GM21619 (cell line): ENCODE data around the gene AKIRIN1.
"Not testable (repeated sequence)": the region's sequence is repeated elsewhere in the genome, so short reads cannot be mapped to it uniquely, and the experiment has no call there.

Experiments
- ATAC-seq: cut with Tn5 transposase; IDR thresholded peaks from one replicate; pipeline ENCODE4 v1.9.1; 2021; ENCODE audit not compliant: unreplicated experiment

The AKIRIN1 gene, protein sequence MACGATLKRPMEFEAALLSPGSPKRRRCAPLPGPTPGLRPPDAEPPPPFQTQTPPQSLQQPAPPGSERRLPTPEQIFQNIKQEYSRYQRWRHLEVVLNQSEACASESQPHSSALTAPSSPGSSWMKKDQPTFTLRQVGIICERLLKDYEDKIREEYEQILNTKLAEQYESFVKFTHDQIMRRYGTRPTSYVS

DNA sequence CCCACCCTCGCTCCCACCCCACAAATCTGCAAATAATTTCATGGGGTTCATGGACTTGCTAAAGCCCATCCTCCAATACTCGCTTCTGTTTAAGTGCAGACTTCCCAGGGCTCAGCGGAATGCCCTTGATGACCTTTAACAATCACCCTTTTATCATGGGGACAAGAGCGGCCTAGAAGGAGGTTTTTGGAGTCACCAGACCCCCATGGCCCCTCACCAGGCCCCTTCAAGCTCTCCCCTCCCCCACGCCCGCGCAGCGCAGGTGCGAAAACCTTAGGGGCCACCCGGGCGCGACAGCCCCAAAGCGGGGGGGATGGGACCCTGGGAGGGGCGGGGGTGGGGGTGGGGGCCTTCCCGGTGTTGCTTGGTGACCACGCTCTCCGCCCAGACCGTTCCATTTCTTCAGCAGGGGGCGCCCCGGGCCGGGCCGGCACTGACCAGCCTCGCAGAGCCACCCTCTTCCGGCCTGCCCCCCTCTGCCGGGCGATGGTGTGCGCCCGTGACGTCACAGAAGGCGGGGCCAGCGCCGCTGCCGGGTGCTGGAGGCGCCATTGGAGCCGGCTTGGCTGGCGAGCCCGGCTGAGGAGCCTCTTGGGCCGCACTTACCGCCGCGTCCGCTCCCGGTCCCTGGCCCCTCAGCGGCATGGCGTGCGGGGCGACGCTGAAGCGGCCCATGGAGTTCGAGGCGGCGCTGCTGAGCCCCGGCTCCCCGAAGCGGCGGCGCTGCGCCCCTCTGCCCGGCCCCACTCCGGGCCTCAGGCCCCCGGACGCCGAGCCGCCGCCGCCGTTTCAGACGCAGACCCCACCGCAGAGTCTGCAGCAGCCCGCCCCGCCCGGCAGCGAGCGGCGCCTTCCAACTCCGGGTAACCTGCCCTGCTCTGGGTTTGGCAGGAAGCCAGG is at the start of gene AKIRIN1:
AKIRIN1 (plus strand) TSS at position 539 of the 900 bp plus-strand sequence; CDS start at position 644, 105 bp downstream.
- peak; percentile 92 for ATAC-seq

GRCh38 chr1:38941527-38942019 is 49.5 kb upstream of the AKIRIN1 start, which contains the start of gene RHBDL2:
Gene RHBDL2 (minus strand): TSS chr1:38941830. CDS start chr1:38919212, 22,618 bp downstream.
- ATAC-seq = no peak

- ATAC-seq = no peak
These were observed 48.2 kb upstream of the AKIRIN1 start for GRCh38 chr1:38942664-38943428.

DNA sequence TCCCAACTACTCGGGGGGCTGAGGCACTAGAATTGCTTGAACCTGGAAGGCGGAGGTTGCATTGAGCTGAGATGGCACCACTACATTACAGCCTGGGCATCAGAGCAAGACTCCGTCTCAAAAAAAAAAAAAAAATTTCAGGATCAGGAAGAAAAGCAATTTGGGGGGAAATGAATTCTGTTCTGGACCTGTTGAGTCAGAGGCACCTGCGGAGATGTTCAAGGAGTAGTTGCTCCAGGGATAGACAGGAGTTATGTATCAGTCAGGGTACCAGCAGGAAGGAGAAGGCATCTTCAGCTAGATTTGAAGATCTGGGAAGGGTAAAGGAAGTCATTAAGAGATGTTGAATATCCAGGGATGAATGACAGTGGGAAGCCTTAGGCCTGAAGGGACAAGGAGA is 46.5 kb upstream of the AKIRIN1 start:
- ATAC-seq = no peak

GRCh38 chr1:38950553-38950952 is 40.5 kb upstream of the AKIRIN1 start:
- ATAC-seq = no peak

- no peak for ATAC-seq
These were observed 37.6 kb upstream of the AKIRIN1 start for GRCh38 chr1:38953433-38953860.

- no peak for ATAC-seq
These were observed 32.1 kb upstream of the AKIRIN1 start for GRCh38 chr1:38958967-38959366.

DNA sequence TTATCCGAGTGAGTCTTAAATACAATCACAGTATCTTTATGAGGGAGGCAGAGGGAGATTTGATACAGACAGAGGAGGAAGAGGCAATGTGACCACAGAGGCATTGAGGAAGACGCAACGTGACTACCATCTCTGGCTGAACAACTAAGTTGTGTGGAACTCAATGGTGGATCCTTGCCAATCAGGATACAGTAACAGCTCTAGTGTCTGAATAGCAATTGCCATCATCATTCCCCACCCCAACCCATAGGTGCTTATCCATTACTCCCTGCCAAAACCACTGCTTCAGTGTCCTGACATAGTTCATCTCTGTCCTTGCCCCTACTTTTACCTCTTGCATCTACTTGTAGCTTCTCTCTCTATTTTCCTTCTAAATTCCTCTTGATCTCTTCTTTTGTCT is 29.0 kb upstream of the AKIRIN1 start:
- ATAC-seq = no peak

GRCh38 chr1:38962560-38962959 is 28.5 kb upstream of the AKIRIN1 start:
- ATAC-seq = no peak

DNA sequence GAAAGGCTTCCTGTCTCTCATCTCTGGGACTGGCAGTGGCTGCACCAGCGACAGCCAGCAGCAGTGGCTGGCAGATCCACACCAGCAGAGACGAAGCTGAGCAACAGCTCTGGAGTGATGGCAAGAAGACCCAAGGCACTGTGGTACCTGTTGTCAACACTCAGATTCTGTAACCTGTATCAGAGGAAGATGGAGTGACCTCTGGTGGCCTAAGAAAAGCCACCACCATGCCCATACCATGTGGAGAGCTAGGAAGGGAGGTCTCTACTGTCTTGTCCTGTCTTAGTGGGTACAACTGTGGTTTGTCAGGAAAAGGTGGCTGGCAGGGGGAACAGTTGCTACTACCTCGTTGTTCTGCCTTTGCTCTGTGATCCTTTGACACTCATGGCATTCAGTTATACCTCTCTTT is 26.9 kb upstream of the AKIRIN1 start:
- no peak for ATAC-seq

DNA sequence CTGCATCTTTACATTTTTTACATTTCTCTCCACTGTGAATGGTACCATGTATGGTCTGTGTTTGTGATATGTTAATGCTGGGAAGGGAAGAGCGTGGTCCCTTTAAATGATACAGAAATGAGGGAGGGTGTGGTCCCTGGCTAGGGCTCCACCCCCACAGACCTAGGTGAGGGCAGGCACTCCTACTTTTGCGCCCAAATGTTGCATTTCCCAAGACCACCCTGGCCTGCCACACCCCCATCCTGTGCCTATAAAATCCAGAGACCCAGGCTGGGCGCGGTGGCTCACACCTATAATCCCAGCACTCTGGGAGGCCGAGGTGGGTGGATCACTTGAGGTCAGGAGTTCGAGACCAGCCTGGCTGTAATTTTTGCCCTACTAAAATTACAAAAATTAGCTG is 17.9 kb upstream of the AKIRIN1 start:
- not testable (repeated sequence) for ATAC-seq

DNA sequence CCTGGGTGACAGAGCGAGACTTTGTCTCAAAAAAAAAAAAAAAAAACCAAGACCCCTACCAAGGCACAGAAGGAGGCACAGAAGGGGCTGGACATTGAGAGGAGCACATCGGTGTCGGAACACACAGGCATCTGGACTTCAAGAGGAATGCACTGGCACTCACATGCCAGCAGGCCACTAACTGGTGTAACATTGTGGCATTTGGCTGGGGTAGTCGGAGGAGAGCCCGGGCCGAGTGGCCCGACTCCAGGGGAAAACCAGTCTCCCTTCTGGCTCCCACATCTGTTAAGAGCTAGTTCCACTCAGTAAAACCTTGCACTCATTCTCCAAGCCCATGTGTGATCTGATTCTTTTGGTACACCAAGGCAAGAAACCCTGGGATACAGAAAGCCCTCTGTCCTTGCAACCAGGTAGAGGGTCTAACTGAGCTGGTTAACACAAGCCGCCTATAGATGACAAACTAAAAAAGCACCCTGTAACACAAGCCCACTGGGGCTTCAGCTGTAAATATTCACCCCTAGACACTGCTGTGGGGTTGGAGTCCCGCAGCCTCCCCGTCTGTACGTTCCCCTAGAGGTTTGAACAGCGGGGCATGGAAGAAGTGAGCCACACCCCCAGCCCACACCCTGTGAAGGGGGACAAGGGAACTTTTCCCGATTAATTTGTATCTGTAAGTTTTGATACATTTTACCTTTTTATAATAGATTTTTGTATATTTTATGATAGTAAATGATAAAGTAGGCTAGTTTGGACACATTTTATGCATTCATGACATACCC is 17.2 kb upstream of the AKIRIN1 start:
- no peak for ATAC-seq

DNA sequence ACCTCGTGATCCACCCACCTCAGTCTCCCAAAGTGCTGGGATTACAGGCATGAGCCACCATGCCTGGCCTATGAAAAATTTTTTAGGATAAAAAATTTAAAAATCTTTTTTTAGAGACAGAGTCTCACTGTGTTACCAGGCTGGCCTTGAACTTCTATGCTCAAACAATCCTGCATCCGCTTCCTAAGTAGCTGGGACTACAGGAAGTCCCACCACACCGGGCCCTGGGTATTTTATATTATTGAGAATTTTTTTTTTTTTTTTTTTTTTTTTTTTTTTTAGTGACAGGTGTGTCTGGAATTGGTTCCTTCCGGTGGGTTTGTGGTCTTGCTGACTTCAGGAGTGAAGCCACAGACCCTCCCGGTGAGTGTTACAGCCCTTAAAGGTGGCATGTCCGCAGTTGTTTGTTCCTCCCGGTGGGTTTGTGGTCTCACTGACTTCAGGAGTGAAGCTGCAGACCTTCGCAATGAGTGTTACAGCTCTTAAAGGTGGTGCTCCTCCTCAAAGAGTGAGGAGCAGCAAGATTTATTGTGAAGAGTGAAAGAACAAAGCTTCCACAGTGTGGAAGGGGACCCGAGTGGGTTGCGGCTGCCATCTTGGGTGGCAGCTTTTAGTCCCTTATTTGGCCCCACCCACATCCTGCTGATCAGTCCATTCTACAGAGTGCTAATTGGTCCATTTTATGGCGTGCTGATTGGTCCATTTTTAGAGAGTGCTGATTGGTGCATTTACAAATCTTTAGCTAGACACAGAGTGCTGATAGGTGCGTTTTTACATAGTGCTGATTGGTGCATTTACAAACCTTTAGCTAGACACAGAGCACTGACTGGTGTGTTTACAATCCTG is 13.5 kb upstream of the AKIRIN1 start:
- not testable (repeated sequence) for ATAC-seq

- ATAC-seq = not testable (repeated sequence)
These were observed 12.9 kb upstream of the AKIRIN1 start for GRCh38 chr1:38978245-38978542.

DNA sequence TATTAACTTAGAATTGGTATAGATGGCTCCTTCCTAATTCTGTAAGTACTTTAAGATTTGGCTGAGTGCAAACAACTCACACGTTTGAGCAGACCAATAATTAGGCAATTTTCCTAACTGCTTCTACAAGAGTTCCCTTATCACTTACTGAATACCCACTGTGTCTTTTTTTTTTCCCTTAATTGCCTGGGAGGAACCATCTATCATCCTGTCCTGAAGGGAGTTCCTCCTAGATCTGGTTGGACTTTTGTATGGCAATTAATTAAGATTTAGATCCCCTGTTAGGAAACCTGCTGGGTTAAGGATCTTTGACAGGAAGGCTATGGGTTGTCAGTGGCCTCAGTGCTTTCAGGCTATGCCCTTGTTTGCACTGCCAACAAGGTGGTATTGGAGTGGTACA is 11.7 kb upstream of the AKIRIN1 start:
- not testable (repeated sequence) for ATAC-seq

DNA sequence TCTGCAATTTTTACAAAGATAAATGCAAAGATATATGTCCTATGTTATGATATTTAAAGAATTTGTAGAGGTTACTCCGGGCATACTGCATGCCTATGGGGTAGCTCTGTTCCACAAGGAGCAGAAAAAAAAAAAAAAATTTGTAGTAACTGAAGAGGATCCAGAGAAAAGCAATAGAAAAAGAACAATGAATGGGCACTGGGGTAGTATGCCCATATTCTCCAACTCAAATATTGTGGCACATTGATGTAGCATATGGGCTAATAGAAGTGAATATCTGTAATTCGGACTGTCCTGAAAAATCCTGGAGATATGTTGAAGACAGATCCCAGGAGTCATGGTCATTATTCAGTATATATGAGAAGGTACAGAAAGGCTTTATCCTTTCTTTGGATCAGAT is 1.1 kb upstream of the AKIRIN1 start:
- ATAC-seq = no peak

DNA sequence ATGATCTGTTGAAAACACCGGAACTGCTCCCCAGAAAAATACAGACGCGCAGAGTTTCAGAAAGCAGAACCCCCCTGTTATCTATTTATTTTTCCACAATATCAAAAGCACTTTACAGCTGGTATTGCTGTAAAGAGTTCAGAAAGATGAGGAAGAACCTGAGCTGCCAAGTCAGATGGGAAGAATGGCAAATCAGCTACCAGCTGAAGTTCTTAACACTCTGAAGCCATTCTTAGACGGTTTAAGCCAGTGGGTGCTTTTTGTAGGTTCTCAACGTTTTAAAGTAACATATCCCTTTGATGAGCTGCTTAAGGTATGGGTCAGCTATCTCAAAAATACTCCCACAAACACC is 714 bp upstream of the AKIRIN1 start:
- ATAC-seq = no peak

DNA sequence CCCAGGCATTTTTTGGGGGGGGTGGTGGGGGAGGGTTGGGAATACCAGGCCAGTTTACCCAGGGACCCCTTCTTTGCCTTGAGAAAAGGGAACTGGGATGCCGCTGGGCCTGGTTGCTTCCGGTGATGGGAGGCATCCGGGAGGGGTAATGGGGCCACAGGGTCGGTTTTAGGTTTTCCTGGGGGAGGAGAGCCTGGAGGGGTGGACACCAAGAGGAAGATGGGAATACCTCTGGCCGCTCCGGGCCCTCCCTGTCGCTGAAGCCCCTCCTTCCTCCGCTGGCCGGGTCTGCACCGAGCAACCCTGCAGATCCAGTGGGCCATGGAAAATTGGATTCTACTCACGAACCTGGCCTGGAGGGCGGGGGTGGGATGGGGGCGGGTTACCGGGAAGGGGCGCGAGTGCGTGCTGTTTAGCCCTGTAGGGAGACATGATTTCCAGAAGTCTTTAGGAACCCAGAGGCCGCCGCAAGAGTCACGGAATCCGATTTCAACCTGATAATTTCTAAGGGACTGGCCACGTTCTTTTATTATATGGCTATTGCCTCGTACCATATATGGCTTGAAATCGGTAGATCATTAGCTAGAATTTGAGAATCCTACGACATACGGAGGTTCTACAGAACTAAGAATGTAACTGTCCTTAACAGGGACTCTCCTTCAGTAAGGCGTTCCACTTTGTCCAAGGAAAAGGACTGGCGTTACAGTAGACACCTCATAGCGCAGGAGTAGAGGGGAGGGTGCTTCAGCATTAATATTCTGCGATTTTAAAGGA is 749 bp downstream of the AKIRIN1 start:
- ATAC-seq = no peak
